GM12878 (cell line): ENCODE measurements around the gene ENPP7. TPM values are rescaled to one million over a fixed set of nuclear protein-coding genes. Genes with fewer than 3 reads are reported as not detected.

Source experiments
- ATAC-seq: fragments of 200-7000 bp; cut with Tn5 transposase; 3 replicates; pipeline ENCODE4 v1.9.1; 2020; ENCODE audit warnings: mild to moderate bottlenecking, moderate library complexity
- BruUV-seq: library from RNA; stranded (reverse); fragments of 400-500 nt; replicated peaks from 2 replicates; lab custom pipeline; 2021; lab: Mats Ljungman, UMichigan
- CTCF ChIA-PET: fragments of 300-600 bp; sonication (Branson Sonifier 250); formaldehyde crosslinking; extraction: SDS; loops from one replicate; lab custom pipeline; 2021; ENCODE audit warnings: inconsistent platforms; lab: Yijun Ruan, JAX
- POLR2A ChIA-PET: fragments of 350-600 bp; formaldehyde crosslinking; extraction: SDS; loops from one replicate; lab custom pipeline; 2021; ENCODE audit warnings: inconsistent platforms; lab: Charles Lee
- RAD21 ChIA-PET: fragments of 300-600 bp; sonication (Branson Sonifier 250); formaldehyde crosslinking; loops from one replicate; lab custom pipeline; 2023; ENCODE audit warnings: antibody characterized with exemption; ENCODE audit not compliant: unreplicated experiment; lab: Charles Lee
- SMC1A ChIA-PET: fragments of 300-600 bp; sonication (Branson Sonifier 250); formaldehyde crosslinking; loops from one replicate; lab custom pipeline; 2023; ENCODE audit not compliant: unreplicated experiment, uncharacterized antibody; lab: Charles Lee
- DNase-seq: peaks from one replicate; pipeline ENCODE4 v3.0.0-alpha.2; 2011; ENCODE audit warnings: low read depth, low spot score
- FAIRE-seq: peaks from 3 replicates; lab custom pipeline; 2011; peaks lifted over from hg19 to GRCh38; lab: Jason Lieb, UNC
- H2AFZ ChIP-seq: 2 replicates; pipeline ENCODE4 v1.6.0; 2011; ENCODE audit warnings: low read depth, low read length, control low read depth; ENCODE audit not compliant: control insufficient read depth
- H3K27ac ChIP-seq: 2 replicates; pipeline ENCODE4 v1.5.1; 2011; ENCODE audit warnings: control low read depth; ENCODE audit not compliant: control insufficient read depth, insufficient read depth
- H3K27me3 ChIP-seq, 2 experiments: replicated peaks in 1 of 2; 2 replicates each; pipeline versions ENCODE4 v1.6.0 to v1.6.1; 2011; ENCODE audit warnings: low read length in 1 of 2; ENCODE audit not compliant: control insufficient read depth in 2 of 2, insufficient read depth in 2 of 2
- H3K36me3 ChIP-seq, 2 experiments: 2 replicates each; pipeline ENCODE4 v1.5.1; 2011; ENCODE audit warnings: low read length in 1 of 2; ENCODE audit not compliant: control insufficient read depth in 2 of 2, insufficient read depth in 2 of 2
- H3K4me1 ChIP-seq: 2 replicates; pipeline ENCODE4 v1.6.1; 2011; ENCODE audit warnings: mild to moderate bottlenecking, low read length, moderate library complexity, mixed read lengths; ENCODE audit not compliant: control insufficient read depth, insufficient read depth
- H3K4me2 ChIP-seq: 2 replicates; pipeline ENCODE4 v1.6.0; 2011; ENCODE audit warnings: control low read depth; ENCODE audit not compliant: control insufficient read depth, insufficient read depth
- H3K4me3 ChIP-seq: fragments of 200-600 bp; sonication (generic); 2 replicates; pipeline ENCODE4 v1.5.1; 2016
- H3K79me2 ChIP-seq: 2 replicates; pipeline ENCODE4 v1.6.0; 2011; ENCODE audit warnings: low read length; ENCODE audit not compliant: control insufficient read depth, insufficient read depth
- H3K9ac ChIP-seq: 2 replicates; pipeline ENCODE4 v1.8.0; 2011; ENCODE audit warnings: low read length, control low read depth, mixed read lengths; ENCODE audit not compliant: control insufficient read depth, insufficient read depth
- H3K9me3 ChIP-seq: replicated peaks from 3 replicates; pipeline ENCODE4 v1.5.1; 2011; ENCODE audit warnings: mild to moderate bottlenecking, low read length; ENCODE audit not compliant: control insufficient read depth, insufficient read depth
- H4K20me1 ChIP-seq: 2 replicates; pipeline ENCODE4 v1.6.0; 2011; ENCODE audit not compliant: control insufficient read depth, insufficient read depth
- HDAC2 ChIP-seq: fragments of 200-600 bp; sonication (generic); IDR thresholded peaks from 2 replicates; pipeline ENCODE4 v1.6.1; 2017
- NFYA ChIP-seq: IDR thresholded peaks from 2 replicates; pipeline ENCODE4 v1.6.1; 2011; ENCODE audit warnings: low read depth, mild to moderate bottlenecking, low read length, improper control_type of control experiment, borderline replicate concordance
- NR2F1 ChIP-seq: fragments of 450-650 bp; conservative IDR thresholded peaks from 2 replicates; pipeline ENCODE4 v1.6.1; 2017; ENCODE audit warnings: mild to moderate bottlenecking
- RBBP5 ChIP-seq: fragments of 200-600 bp; sonication (generic); conservative IDR thresholded peaks from 2 replicates; pipeline ENCODE4 v1.6.1; 2016
- RELB ChIP-seq: fragments of 450-650 bp; IDR thresholded peaks from 2 replicates; pipeline ENCODE4 v1.6.1; 2017; ENCODE audit warnings: low read depth, mild to moderate bottlenecking, moderate library complexity
- SMAD5 ChIP-seq: IDR thresholded peaks from 2 replicates; pipeline ENCODE4 v1.6.1; 2016; ENCODE audit warnings: antibody characterized with exemption, low read depth
- ZZZ3 ChIP-seq: IDR thresholded peaks from 2 replicates; pipeline ENCODE4 v1.6.1; 2011; ENCODE audit warnings: low read depth; ENCODE audit not compliant: control insufficient read depth, insufficient read length
- WGBS: methylation state at CpG from one replicate; pipeline ENCODE4 v1.1.6; 2016; ENCODE audit warnings: low lambda C conversion rate; ENCODE audit not compliant: insufficient replicate concordance, insufficient coverage; ENCODE audit errors: missing lambda C conversion rate; 5-methylcytosine and 5-hydroxymethylcytosine counted together
- in situ Hi-C: fragments of 300-500 bp; cut with MboI; formaldehyde crosslinking; loops from 9 replicates; pipeline ENCODE4 v1.14.3; 2018; ENCODE audit warnings: mixed read lengths
- intact Hi-C: fragments of 100-400 bp; cut with micrococcal nuclease; formaldehyde crosslinking; loops from one replicate; pipeline ENCODE4 v1.14.2; 2022; ENCODE audit not compliant: unreplicated experiment
- polyA plus RNA-seq, 11 experiments: library from polyadenylated mRNA; depleted of rRNA in 4 of 11; unstranded in 6 of 11; stranded (reverse) in 5 of 11; fragments of >200 nt; fragmentation: Nextera tagmentation in 4 of 11; fragmentation: Illumina TruSeq in 1 of 11; extraction: Ambion mirVana in 4 of 11; extraction: Trizol in 1 of 11; gene quantifications; 1 replicate in 1 of 11; 2 replicates in 10 of 11; pipeline versions ENCODE4 v1.2.1 to v1.2.3, GENCODE V29; 2011 to 2016; ENCODE audit warnings: inconsistent platforms in 2 of 11, missing spikeins in 2 of 11, low read depth in 1 of 11
- total RNA-seq, 4 experiments: library from RNA; depleted of rRNA in 3 of 4; stranded (reverse); fragments of >200 nt in 3 of 4; fragmentation: Illumina TruSeq in 1 of 4; extraction: Trizol in 1 of 4; gene quantifications; 2 replicates each; pipeline versions ENCODE4 v1.2.1 to v1.2.3, GENCODE V29; 2013 to 2021
- TF ChIP-seq, protein P1 (sequence below): fragments of 450-650 bp; IDR thresholded peaks from 2 replicates; pipeline ENCODE4 v1.6.1; 2016; ENCODE audit warnings: mild to moderate bottlenecking

The ENPP7 gene
- total and polyA plus RNA-seq, 10 of the 15 experiments (the other 5 are each of a cell fraction or from before 2014, with no cell fraction given): 0.04 to 0.41 (median 0.18) TPM; not detected in 1

GRCh38 chr17:79765708-79766107 is 35.0 kb downstream of the ENPP7 start:
- no peak for ATAC-seq
- Histone ChIP-seq H3K27ac (no peak overlapping the region), H4K20me1 (no peaks in the 10 kb centered on the region), H3K4me1 (no peaks in the 10 kb centered on the region), H3K4me2 (no peak overlapping the region), H3K9me3 (peaks cover 5% of the 10 kb centered on the region; the same call in 2 of the 3 replicates), H3K4me3 (no peak overlapping the region), H3K36me3 (no peaks in the 10 kb centered on the region), H3K9ac (no peak overlapping the region), H3K79me2 (no peaks in the 10 kb centered on the region), H2AFZ (no peak overlapping the region), H3K27me3 (peaks cover 0 to 3% of the 10 kb centered on the region in 2 experiments; a peak in 2 of 4 replicates)
- intact Hi-C loops (no loop called here), in situ Hi-C loops (no loop called here)
- no peak for FAIRE-seq
- POLR2A ChIA-PET: interaction anchor here (0.7 kb wide), 1 partner anchor 707 kb away, joined by 3 read pairs; no protein-coding TSS in a partner anchor
- SMC1A ChIA-PET: no interaction called here
- RAD21 ChIA-PET: no interaction called here
- BruUV-seq: no TSS peak
- DNase-seq: no peak
- 4% methylated on average over 3 of the region's 3 CpGs for WGBS
- TF ChIP-seq ZZZ3: no peak
- no peak for TF ChIP-seq NFYA
- TF ChIP-seq, protein P1, sequence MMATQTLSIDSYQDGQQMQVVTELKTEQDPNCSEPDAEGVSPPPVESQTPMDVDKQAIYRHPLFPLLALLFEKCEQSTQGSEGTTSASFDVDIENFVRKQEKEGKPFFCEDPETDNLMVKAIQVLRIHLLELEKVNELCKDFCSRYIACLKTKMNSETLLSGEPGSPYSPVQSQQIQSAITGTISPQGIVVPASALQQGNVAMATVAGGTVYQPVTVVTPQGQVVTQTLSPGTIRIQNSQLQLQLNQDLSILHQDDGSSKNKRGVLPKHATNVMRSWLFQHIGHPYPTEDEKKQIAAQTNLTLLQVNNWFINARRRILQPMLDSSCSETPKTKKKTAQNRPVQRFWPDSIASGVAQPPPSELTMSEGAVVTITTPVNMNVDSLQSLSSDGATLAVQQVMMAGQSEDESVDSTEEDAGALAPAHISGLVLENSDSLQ: no peak
- TF ChIP-seq SMAD5: no peak
- no peak for TF ChIP-seq RELB
- no peak for TF ChIP-seq NR2F1
- no peak for TF ChIP-seq HDAC2
- no peak for TF ChIP-seq RBBP5
- CTCF ChIA-PET: no interaction called here
